ENCODE measurements around the gene OR8D1. TPM values are rescaled to one million over a fixed set of nuclear protein-coding genes. Genes with fewer than 3 reads are reported as not detected.

Gene OR8D1
- total and polyA plus RNA-seq, 9 of the 15 experiments (the other 6 are each of a cell fraction or from before 2014, with no cell fraction given): 0.08 to 0.55 TPM; not detected in 7

- no peak overlapping the region for H3K9ac ChIP-seq (ENCODE audit: insufficient read depth in 1 of 2, low read depth in 2 of 2, low read length in 2 of 2)
- H3K79me2 ChIP-seq (ENCODE audit: control insufficient read depth, insufficient read depth, low read length): no peaks in the 10 kb centered on the region
- H3K27ac ChIP-seq (ENCODE audit: extremely low read depth, low read depth, low read length): no peak overlapping the region
- peak; percentile 53 for TF ChIP-seq FOSL1 (tag; conservative IDR thresholded peaks at IDR 0.05)
- TF ChIP-seq EP300 (IDR thresholded peaks at IDR 0.05; ENCODE audit: low read length): peak; percentile 20; the same call in 1 of the 2 replicates
- TF ChIP-seq CBFA2T3 (IDR thresholded peaks at IDR 0.05): peak; percentile 29
- no peak for TF ChIP-seq AFF1 (IDR thresholded peaks at IDR 0.05; ENCODE audit: low read depth in 1 of 2, partially characterized antibody in 2 of 2)
- intact Hi-C loops (cut with micrococcal nuclease): no loop called here
- H3K9me1 ChIP-seq (ENCODE audit: control insufficient read depth, insufficient read depth, low read length): no peaks in the 10 kb centered on the region
- no peaks in the 10 kb centered on the region for H3K27me3 ChIP-seq (ENCODE audit: control insufficient read depth in 2 of 2, insufficient read depth in 2 of 2, low read length in 2 of 2)
- DNase-seq (ENCODE audit: extremely low read depth in 1 of 4, low spot score in 3 of 4) (no peak), ATAC-seq (no peak), FAIRE-seq (peak; percentile 37)
- in situ Hi-C loops (cut with MboI): no loop called here
- no peak overlapping the region for H3K4me3 ChIP-seq
- H3K4me1 ChIP-seq (replicated peaks in 1 of 2; ENCODE audit: control insufficient read depth in 2 of 2, insufficient read depth in 2 of 2, low read length in 2 of 2): peaks cover 6 to 19% of the 10 kb centered on the region in 2 experiments
- no peak overlapping the region for H3K4me2 ChIP-seq (ENCODE audit: insufficient read depth, low read length)
- POLR2A ChIA-PET: interaction anchor here (0.6 to 1.4 kb wide), 3 partner anchors 9 to 205 kb away, joined by 3 to 4 read pairs (median 4); no protein-coding TSS in a partner anchor
- H3K36me3 ChIP-seq (ENCODE audit: control insufficient read depth, insufficient read depth, low read length): peaks cover 3% of the 10 kb centered on the region; the same call in 1 of the 3 replicates
- WGBS (ENCODE audit: insufficient coverage, low coverage, missing lambda C conversion rate): 48% methylated on average over 2 of the region's 2 CpGs
- BruUV-seq (replicated peaks): no TSS peak
- CTCF ChIA-PET (ENCODE audit: low intra/inter-chr PET ratio): no interaction called here
- H4K20me1 ChIP-seq (replicated peaks; ENCODE audit: control insufficient read depth, insufficient read depth, low read length): no peaks in the 10 kb centered on the region
- peaks cover 5% of the 10 kb centered on the region; the same call in 1 of the 2 replicates for H3K9me3 ChIP-seq (replicated peaks; ENCODE audit: control insufficient read depth, insufficient read depth, low read depth, low read length)
- H2AFZ ChIP-seq (ENCODE audit: low read depth, low read length): no peak overlapping the region
These were observed 39.7 kb downstream of the OR8D1 start for GRCh38 chr11:124274000-124274399.

Data from K562 (cell line).